ENCODE results near the gene ARTN. TPM values are rescaled to one million over a fixed set of nuclear protein-coding genes. Genes with fewer than 3 reads are reported as not detected.

The ARTN gene
- total RNA-seq, 1 experiment from 2014 or later: 2.1 TPM

DNA sequence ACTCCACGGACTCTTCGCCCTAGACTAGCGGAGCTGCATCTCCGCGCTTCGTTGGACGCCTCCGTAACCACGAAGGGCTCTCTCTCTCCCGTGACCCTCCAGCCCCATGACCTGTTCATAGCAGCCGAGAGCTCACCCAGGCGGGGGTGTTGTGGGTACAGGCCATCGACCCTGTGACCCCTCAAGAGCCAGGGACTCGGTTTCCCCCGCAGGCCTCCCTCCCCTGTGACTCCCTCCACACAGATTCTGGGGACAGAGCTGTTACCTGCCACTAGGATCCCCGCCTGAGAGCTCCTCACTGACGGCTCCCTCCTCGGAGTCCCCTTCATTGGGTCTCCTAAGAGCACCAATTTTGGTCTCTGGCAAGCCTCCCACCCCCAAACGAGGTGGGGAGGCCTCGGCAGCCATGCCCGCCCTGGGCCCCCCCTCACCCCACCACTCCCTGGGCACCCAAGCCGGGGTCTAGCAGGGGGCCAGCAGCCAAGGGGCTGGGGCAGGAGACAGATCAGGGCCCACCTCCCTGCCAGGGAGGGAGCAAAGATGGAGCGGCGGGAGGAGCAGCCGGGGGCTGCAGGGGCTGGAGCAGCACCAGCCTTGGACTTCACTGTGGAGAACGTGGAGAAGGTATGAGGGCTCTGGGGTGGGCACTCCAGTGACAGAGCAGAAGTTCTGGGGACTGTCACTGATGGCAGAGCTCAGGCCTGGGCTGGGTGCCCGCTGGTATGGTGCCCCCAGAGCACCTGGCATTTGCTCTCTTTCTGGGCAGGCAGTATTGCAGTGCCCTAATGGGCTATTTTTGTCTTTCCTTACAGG is 13.7 kb downstream of the ARTN start:
- DNase-seq (ENCODE audit: low read depth): no peak

DNA sequence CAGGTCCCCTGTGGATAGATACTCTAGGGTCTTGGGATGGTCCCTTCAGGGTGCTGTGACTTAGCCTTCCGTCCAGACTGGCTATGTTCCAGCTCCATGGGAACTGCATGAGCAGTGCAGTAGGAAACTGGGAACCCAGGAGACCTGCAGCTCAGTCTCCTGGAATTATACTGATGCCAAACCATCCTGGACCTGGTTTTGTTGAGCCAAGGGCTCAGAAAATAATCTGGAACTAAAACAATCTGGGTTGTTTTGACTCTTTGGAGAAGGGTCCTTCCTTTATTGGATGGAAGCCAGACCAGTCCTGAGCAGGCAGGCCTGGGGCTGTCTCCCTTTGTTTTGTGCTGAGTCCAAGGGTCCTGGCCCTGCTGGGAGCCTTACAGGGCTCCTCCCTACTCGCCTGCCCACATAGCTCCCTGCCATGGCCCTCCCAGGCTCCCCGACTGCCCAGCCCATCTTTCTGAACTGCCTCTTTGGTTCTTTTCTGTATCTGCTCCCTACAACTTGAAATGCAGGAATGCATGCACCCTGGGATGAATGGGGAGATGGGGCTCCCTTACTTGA is 14.4 kb downstream of the ARTN start:
- no peak for DNase-seq (ENCODE audit: low read depth)

GRCh38 chr1:43949678-43950077 is 16.1 kb downstream of the ARTN start:
- DNase-seq (ENCODE audit: low read depth): no peak

DNA sequence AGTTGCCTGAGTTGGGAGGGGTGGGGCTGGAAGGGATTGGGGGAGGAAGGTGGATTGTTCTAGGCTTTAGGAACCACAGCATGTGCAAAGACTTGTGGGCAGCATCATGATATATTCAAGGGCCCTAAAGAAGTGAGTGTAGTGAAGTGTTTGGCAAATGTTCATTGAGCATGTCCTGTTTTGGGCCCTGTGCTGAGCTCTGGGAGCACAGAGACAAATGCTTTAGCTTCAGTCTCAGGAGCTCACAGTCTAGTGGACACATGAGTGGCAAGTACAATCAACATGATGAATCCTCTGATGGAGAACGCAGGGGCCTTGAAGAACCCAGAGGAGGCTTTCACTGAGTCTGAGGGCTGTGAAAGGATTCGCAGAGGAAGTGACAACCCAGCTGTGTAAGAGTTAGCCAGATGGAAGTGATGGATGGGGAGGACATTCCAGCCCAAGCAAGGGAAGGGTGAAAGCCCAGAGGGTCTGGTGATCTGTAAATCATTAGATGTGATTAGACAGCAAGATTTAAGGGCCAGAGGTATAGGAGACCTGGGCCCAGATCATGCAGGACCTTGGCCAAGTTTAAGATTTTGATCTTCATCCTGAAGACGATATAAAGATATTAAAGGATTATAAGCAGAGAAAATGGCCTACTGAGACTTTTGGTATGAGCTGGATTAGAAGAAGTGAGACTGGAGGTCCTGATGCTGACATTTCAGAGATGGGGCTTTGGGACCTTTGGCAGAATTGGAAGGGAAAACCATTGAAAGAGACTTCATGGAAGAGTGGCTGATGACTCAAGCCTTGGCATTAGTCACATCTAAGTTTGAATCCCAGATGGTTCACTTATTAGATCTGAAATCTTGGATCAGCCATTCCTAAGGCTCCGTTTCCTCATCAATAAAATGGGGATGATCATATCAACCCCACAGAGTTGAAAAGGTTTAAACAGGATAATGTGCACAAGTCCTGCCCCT is 17.7 kb downstream of the ARTN start:
- no peak for DNase-seq (ENCODE audit: low read depth)

DNA sequence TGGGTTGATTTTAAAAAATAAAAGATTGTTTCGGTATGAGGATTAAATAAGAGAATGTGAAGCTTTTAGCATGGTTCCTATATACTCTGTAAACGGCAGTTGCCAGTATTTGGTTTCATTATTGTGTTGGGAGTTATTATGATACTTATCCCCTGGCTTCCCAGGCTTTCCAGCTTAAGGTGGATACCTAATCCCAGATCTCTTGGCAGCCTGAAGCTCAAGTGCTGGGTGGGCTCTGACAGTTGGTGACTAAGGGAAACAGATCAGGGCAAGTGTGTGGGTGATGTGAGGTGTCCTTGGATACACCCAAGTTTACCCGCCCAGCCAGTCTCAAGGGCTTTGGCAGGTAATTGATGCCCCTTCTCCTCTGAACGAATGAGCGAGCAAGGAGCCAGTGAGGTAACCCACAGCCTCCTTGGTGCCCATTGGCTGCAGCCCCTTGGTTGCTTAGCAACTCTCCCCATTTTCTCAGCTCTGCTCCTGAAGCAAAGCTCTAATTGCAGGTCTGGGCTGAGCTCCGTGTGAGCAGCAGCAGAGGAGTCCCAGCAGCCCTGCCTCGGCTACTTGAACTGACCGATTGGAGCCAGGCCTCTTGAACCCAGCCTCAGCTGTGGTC is 19.2 kb downstream of the ARTN start:
- DNase-seq (ENCODE audit: low read depth): no peak

- DNase-seq (ENCODE audit: low read depth): no peak
Observed at GRCh38 chr1:43953361-43953760, 19.8 kb downstream of the ARTN start.

GRCh38 chr1:43954036-43954435 is 20.4 kb downstream of the ARTN start:
- no peak for DNase-seq (ENCODE audit: low read depth)

DNA sequence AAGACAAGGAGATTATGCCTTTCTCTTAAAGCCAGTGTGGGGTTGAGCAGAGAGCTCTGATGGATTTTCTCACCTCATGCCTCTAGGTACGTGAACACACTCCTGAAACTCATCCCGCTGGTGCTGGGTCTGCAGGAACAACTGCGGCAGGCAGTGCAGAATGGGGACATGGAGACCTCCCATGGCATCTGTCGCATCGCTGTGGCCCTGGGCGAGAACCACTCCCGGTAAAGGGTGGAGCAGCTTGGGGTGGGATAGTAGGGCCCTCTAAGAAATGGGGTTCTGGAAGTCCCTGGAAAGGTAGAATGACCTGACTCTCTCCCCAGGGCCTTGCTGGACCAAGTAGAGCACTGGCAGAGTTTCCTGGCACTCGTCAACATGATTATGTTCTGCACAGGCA is 22.6 kb downstream of the ARTN start:
- DNase-seq (ENCODE audit: low read depth): no peak

- no peak for DNase-seq (ENCODE audit: low read depth)
Observed at GRCh38 chr1:43957407-43958040, 23.9 kb downstream of the ARTN start.

DNA sequence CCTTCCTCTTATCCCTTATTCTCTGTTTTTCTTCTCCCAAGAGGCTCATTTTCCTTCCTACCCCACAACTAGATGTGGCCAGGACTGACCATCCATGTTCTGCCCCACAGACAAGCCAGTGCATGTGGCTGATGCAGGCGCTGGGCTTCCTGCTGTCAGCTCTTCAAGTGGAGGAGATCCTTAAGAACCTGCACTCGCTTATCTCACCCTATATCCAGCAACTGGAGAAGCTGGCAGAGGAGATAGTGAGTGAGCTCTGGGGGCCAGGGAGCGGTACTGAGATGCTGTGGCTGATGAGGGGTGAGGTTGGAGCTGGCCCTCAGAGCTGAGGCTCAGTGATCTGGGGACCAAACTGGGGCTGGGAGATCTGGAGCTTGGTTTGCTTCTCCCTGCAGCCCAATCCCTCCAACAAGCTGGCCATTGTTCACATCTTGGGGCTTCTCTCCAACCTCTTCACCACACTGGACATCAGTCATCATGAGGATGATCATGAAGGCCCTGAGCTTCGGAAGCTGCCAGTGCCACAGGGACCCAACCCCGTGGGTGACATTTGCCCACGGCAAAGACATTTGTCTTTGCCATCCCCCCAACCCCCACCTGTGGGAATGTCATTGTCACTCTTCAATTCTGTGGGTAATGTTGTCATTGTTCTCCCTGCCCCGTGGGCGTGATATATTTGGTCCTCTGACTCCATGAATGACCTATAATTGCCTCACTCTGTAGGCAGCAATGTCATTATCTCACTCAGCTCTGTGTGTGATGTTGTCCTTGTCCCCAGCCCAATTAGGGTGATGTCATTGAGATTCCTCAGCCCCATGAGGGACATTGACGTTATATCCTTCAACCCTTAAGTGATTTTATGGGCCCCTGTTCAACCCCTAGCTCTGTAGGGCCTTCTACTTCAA is 25.0 kb downstream of the ARTN start:
- no peak for DNase-seq (ENCODE audit: low read depth)

GRCh38 chr1:43960798-43961197 is 27.2 kb downstream of the ARTN start:
- no peak for DNase-seq (ENCODE audit: low read depth)

- no peak for DNase-seq (ENCODE audit: low read depth)
Observed at GRCh38 chr1:43961692-43962091, 28.1 kb downstream of the ARTN start.

DNA sequence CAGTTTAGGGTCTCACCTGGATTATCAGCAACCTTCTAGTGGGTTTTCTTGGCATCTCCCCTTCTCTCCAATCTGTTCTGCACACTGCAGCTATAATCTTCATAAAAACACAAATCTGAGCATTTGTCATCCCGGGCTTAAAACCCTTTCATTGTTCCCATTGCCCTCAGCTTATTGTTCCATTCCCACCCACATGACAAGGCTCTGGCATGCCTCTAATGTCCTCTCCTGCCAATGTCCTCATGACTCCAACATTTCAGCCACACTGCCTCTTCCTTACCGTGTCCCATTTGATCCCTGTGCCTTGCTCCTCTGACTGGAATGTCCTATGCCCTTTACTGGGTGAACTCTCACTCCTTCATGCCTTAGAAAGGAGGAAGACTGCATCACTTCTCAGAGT is 28.7 kb downstream of the ARTN start:
- DNase-seq (ENCODE audit: low read depth): no peak

GRCh38 chr1:43963006-43963405 is 29.4 kb downstream of the ARTN start:
- DNase-seq (ENCODE audit: low read depth): no peak

GRCh38 chr1:43963890-43964289 is 30.3 kb downstream of the ARTN start:
- DNase-seq (ENCODE audit: low read depth): no peak

DNA sequence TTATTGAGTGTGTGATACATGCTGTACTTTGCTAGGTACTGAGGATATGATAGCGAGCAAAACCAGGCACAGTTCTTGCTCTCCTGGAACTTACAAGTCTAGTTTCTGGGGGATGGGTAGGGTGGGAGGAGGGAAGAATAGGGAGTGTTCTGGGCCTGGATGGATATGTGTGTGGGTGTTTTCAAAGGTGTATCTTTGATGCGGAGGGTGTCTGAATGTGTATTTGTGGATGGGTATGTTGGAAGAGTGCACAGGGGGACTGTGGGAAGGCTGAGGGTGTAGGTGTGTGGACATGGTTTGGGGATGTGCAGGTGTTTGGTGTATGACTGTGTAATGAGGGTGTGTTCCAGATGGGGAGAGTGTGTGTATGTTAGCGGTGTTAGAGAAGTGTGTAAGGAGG is 31.7 kb downstream of the ARTN start:
- no peak for DNase-seq (ENCODE audit: low read depth)

GRCh38 chr1:43968348-43968948 is 34.8 kb downstream of the ARTN start:
- DNase-seq (ENCODE audit: low read depth): no peak

DNA sequence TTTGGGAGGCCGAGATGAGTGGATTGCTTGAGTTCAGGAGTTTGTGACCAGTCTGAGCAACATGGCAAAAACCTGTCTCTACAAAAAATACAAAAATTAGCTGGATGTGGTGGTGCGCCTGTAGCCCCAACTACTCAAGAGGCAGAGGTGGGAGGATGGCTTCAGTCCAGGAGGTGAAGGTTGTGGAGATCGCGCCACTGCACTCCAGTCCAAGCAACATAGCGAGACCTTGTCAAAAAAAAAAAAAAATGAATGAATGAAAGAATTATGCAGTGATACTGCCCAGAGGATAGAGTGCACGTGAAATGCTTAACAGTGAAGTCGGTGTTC is 35.8 kb downstream of the ARTN start:
- DNase-seq (ENCODE audit: low read depth): no peak

GRCh38 chr1:43969746-43970466 is 36.3 kb downstream of the ARTN start, which contains the start of gene DPH2:
Gene DPH2, plus strand, starts transcription at chr1:43970010. Its CDS starts 166 bp downstream, at chr1:43970176.
- DNase-seq (ENCODE audit: low read depth): peak; percentile 94

Data from LHCN-M2 (cell line).